ENCODE data around the gene PNKD. TPM values are rescaled to one million over a fixed set of nuclear protein-coding genes. Genes with fewer than 3 reads are reported as not detected.

PNKD gene
- total RNA-seq, 1 donor from 2014 or later = 32.9 TPM

DNA sequence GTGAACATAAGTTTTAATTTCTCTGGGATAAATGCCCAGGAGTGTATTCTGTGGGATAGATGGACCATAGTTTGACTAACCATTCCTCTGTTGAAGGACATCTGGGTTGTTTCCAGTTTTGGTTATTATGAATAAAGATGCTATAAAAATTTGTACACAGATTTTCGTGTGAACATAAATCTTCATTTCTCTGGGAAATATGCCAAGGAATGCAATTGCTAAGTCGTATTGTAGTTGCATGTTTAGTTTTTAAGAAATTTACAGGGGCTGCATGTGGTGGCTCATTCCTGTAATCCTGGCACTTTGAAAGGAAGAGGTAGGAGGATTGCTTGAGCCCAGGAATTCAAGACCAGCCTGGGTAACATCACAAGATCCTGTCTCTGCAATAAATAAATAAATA lies 104.9 kb downstream of the PNKD start:
- DNase-seq = peak; percentile 64

DNA sequence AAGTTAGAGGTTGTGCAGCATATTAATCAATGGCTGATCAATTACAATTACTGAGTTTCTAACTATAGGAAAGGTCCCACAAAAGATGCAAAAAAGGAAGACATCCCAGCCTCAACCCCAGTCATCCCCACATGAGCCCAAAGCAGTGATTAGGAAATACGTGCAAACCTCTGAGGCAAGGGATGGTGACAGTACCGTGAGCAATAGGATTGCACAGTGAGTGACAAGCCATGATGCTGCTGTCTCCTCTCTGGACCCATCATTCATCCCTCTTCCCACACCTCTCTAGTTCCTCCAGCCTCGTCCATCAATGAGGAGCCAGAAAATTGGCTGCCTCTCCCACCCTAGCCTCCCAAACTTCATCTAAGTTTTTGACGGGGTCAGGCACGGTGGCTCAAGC lies 107.7 kb downstream of the PNKD start:
- DNase-seq = no peak

DNA sequence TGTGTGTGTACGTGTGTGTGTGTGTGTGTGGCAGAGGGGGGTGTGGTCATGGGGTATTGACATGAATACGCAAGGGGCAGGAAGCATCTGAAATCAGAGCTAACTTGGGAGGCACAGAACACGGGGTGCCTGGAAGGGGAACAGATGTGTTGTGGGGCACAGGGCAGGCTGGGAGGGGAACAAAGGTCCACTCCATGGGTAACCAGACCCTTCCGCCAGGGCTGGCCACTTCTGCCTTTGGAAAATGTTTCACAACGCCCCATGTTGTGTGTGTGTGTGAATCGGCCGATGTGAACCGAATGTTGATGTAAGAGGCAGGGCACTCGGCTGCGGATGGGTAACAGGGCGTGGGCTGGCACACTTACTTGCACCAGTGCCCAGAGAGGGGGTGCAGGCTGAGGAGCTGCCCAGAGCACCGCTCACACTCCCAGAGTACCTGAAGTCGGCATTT lies 111.6 kb downstream of the PNKD start, which contains the start of gene SLC11A1:
SLC11A1 (plus strand) TSS at position 358 of the 451 bp plus-strand sequence. CDS start 96 bp downstream, outside the sequence.
- no peak for DNase-seq

DNA sequence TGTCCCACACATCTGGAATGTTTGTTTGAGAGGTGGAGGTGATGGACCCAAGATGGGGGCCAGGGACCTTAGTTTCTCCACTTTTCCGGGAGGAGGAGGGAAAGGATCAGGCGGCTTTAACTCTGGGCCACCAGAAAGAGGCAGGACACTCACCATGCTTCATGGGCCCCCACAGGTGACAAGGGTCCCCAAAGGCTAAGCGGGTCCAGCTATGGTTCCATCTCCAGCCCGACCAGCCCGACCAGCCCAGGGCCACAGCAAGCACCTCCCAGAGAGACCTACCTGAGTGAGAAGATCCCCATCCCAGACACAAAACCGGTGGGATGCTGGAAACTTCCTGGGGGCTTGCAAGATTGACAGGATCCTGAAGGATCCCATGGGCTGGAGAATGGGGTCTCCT lies 112.5 kb downstream of the PNKD start:
- no peak for DNase-seq

DNA sequence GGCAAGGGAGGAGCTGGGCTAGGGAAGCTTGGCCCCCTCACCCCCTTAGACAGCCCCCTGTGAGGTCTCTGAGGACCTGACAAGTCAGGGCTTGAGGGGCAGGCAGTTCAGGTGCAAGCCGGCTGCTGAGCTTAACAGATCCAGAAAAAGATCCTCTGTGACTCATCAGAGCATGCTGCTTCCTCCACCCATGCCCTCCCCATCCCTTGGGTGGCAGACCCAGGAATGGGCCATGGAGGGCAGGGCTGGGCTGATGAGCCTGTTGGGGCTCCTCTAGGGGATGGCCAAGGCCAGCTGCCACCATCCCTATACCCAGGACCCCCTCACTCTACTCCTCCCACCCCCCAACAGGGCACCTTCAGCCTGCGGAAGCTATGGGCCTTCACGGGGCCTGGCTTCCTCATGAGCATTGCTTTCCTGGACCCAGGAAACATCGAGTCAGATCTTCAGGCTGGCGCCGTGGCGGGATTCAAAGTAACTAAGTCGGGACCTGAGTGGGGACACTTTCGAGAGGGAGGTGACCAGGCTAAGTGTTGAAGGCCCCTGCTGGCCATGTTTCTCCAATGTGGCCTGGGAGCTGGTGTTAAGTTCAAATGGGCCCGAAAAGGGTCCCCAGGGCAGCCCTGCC lies 113.7 kb downstream of the PNKD start:
- DNase-seq = peak; percentile 55

DNA sequence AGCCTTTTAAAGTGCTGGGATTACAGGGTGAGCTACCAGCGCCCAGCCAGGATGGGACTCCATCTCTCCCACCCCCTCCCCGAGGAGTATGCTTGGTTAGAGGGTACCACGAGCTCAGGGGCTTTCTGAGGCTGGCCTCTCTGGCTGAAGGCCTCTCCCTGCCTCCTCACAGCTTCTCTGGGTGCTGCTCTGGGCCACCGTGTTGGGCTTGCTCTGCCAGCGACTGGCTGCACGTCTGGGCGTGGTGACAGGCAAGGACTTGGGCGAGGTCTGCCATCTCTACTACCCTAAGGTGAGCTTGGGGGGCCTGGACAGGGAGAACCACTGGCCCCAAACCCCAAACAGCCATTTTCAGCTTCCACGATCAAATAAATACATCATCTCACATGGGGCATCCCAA lies 114.7 kb downstream of the PNKD start:
- no peak for DNase-seq

DNA sequence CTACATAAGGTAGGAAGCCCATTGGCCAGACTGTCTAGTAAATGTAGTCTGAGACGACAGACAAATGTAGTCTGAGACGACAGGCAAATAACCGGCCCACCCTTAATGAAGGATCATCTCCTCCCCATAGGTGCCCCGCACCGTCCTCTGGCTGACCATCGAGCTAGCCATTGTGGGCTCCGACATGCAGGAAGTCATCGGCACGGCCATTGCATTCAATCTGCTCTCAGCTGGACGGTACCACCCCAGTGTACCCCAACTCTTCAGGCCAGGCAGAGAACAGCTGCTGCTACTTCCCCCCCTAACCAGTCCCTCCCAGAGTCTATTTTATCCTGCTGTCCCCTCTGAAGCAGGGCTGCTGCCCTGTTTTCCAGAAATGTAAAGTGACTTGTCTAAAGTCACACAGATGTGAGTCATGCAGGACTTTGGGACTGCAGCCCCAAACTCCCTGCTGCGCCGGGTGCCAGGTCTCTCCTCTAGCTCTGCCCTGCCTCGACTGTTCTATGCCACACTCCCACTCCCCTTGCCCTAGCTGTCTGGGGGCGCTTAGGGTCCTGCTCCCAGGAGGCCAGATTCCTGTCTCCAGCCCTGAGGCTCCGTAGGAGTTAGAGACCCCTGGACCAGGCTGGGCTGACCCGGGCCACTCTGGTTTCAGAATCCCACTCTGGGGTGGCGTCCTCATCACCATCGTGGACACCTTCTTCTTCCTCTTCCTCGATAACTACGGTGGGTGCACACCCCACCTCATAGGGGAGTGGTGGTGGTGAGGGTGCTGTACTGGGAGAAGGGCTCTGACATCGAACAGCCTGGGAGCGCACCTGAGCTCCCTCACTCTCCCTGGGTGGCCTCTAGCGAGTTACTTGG lies 116.4 kb downstream of the PNKD start:
- DNase-seq = no peak

DNA sequence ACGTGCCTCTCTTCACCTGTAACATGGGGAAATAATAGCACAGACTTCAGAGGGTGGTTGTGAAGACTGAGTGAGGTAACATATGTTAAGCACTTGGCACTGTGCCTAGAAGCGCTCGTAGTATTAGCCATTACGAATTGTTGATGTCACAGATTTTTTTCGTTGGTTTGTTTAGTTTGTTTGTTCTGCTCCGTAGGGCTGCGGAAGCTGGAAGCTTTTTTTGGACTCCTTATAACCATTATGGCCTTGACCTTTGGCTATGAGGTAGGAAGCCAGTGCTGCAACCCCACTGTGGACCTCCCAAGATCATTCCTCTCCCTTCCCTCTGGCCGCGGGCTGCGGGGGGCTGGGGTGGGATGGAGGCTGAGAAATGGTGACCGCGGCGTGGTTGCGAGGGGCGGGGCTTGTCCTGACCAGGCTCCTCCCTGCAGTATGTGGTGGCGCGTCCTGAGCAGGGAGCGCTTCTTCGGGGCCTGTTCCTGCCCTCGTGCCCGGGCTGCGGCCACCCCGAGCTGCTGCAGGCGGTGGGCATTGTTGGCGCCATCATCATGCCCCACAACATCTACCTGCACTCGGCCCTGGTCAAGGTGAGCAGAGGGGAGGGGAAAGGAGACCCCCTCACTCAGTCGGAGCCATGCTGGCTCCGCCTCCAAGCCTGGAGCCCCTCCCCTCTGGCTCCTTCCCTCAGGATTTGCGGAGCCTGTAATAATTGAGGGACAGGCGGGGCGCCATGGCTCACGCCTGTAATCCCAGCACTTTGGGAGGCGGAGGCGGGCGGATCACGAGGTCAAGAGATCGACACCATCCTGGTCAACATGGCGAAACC lies 117.3 kb downstream of the PNKD start:
- peak; percentile 90 for DNase-seq

DNA sequence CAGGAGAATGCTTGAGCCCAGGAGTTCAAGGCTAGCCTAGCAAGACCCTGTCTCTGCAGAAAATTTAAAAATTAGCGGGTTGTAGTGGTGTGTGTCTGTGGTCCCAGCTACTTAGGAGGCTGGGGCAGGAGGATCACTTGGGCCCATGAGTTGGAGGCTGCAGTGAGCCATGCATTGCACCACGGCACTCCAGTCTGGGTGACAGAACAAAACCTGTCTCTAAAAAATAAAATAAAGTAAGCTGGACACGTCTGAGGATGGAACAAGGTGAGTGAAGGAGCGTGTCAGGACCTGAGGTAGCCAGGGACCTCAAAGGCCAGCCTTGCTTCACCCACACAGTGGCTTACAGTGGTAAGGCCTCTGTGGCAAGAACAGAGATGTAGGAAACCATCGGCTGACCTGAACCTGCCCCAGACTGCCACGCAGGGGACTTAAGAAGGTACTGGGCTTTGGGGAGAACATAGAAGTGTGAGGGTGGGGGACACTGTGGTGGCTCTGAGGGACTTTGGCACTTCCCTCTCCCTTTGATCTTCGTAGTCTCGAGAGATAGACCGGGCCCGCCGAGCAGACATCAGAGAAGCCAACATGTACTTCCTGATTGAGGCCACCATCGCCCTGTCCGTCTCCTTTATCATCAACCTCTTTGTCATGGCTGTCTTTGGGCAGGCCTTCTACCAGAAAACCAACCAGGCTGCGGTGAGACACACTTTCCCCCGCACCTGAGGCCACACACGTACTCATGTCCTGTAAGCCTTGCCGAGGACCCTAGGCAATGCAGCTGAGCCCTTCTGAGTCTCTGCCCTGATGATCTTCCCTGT lies 119.2 kb downstream of the PNKD start:
- DNase-seq = no peak

DNA sequence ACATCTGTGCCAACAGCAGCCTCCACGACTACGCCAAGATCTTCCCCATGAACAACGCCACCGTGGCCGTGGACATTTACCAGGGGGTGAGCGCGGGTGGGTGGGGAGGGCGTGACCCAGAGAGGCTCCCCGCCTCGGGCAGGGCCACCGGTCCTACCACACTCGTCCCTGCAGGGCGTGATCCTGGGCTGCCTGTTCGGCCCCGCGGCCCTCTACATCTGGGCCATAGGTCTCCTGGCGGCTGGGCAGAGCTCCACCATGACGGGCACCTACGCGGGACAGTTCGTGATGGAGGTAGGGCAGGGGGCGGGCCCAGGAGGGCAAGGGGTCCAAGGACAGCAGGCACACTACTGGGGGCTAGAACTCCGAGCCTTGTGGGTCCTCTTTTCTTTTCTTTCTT lies 120.9 kb downstream of the PNKD start:
- DNase-seq = no peak

DNA sequence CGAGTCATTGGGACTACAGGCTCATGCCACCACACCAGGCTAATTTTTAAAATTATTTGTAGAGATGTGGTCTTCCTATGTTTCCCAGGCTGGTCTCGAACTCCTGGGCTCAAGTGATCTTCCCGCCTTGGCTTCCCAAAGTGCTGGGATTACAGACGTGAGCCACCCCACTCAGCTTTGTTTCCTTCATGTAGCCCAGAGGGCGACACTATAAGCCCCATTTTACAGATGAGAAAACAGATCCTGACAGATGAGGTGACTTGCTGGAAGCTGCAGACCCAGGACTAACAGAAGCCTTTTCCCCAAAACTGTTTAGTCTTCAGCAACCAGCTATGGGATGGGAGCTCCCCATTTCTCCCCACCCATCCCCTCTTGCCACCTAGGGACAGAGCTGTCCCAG lies 122.1 kb downstream of the PNKD start:
- no peak for DNase-seq

DNA sequence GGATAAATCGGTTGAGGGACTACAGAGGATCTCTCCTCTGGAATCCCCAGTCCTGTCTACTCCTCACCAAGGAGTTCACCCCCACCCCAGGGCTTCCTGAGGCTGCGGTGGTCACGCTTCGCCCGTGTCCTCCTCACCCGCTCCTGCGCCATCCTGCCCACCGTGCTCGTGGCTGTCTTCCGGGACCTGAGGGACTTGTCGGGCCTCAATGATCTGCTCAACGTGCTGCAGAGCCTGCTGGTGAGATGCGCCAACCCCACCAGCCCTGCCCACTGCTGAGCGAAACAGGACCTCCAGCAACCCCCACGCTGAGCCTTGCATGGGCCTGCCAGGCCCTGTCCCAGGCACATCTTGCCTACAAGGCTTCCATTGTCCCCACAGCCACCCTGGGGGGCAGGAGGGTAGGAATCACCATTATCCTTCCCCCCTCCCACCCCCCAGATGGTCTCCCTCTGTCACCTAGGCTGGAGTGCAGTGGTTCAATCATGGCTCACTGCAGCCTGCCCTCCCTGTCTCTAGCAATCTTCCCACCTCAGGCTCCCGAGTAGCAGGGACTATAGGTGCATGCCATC lies 122.7 kb downstream of the PNKD start:
- no peak for DNase-seq

DNA sequence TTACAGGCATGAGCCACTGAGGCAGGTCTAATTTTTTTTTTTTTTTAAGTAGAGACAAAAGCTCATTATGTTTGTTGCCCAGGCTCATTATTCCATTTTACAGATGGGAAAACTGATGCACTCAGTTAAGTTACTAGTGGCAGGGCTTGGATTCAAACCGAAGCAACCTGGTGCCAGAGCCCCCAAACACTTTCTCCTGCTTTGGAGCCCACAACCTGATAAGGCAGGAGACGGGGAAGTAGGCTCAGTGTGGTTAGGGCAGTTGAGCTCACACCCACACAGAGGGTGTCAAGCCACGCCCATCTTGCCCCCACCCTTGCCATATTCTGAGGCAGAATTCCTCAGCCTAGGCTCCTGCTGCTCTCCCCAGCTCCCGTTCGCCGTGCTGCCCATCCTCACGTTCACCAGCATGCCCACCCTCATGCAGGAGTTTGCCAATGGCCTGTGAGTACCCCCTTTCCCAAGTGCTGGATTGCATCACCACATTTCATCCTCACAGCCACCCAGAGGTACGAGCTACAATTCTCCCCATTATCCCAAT lies 123.5 kb downstream of the PNKD start:
- no peak for DNase-seq

DNA sequence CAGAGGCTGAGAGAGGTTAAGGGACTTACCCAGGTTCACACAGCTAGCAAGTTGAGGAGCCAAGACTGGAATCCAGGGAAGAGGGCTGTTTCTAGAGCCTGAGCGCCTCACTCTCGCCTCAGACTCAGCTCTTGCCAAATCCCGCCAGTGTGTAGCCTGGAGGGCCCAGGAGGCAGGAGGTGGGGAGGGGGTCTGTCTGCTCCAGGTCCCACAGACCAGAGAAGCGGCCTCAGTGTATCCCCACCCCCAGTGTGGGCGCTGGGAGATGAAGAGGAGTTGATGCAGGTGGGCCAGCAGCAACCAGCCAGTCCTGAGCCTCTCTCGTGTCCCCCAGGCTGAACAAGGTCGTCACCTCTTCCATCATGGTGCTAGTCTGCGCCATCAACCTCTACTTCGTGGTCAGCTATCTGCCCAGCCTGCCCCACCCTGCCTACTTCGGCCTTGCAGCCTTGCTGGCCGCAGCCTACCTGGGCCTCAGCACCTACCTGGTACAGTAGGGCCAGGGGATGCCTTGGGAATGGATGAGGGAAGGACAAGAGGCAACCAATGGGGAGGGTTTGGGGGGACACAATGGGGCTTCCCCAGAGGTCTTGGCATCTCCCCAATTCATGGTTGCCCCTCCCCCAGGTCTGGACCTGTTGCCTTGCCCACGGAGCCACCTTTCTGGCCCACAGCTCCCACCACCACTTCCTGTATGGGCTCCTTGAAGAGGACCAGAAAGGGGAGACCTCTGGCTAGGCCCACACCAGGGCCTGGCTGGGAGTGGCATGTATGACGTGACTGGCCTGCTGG lies 124.2 kb downstream of the PNKD start:
- DNase-seq = no peak

DNA sequence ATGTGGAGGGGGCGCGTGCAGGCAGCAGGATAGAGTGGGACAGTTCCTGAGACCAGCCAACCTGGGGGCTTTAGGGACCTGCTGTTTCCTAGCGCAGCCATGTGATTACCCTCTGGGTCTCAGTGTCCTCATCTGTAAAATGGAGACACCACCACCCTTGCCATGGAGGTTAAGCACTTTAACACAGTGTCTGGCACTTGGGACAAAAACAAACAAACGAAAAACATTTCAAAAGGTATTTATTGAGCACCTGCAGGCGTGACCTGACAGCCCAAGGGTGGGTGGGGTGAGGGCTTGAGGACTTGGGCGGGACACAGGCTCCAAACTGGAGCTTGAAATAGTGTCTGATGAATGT lies 124.7 kb downstream of the PNKD start:
- DNase-seq = no peak

DNA sequence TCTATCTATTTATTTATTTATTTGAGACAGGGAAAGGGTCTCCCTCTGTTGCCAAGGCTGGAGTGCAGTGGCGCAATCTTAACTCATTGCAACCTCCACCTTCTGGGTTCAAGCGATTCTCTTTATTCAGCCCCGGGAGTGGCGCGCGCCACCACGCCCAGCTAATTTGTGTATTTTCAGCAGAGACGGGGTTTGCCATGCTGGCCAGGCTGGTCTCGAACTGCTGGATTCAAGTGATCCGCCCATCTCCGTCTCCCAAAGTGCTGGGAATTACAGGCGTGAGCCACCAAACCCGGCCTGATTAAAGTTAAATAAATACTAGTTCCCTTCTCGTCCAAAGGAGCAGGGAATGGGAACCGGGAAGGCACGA lies 125.1 kb downstream of the PNKD start:
- no peak for DNase-seq

DNA sequence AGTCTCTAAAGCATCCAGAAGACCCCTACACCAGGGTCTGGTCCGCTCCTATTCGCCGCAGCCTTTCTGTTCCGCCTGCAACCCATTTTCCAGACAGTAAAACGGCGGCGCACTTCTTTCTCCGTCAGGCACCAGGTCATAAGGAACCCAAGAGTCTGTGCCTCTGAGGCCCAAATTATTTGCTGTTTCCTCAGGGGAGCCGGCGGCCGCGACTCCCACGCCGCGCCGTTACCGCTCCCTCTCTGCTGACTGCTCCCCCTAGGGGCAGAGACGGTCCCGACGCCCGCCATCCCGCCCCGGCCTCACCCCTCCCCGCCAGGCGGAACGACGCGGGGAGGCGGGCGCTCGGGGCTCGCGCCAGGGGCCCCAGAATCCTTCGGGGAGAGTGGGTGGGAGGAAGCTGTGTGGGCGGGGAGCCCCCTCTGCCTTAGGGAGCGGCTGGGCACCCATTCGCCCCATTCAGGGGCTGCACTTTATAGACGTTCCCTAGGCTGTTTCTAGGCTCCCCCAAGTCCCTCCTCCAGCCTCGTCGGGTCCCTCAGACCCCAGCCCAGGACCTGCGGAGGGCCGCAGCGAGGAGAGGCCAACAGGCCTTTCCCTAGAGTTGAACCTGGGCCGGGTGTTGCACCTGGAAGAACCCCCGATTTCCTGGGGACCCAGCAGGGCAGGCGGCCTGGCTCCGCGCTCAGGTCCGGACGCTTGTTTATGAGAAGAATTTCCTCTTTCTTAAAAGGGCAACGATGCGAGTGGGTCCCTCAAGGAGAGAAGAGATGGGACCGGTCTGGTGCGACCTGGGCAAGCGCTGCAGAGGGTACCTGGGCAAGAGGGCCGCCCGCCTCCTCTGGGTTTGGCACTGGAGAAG lies 125.7 kb downstream of the PNKD start:
- peak; percentile 97 for DNase-seq
